ENCODE data around the gene NEXN. TPM values are rescaled to one million over a fixed set of nuclear protein-coding genes. Genes with fewer than 3 reads are reported as not detected.

NEXN gene
- total and polyA plus RNA-seq, 8 donors: 2.1 to 7.5 (median 3.1) TPM

- intact Hi-C loops (cut with DNase I): no loop called here
- WGBS, 2 donors: 69 to 91% methylated on average over 3 of the region's 3 CpGs
Observed at GRCh38 chr1:77990629-77991204, 102.3 kb downstream of the NEXN start.

DNA sequence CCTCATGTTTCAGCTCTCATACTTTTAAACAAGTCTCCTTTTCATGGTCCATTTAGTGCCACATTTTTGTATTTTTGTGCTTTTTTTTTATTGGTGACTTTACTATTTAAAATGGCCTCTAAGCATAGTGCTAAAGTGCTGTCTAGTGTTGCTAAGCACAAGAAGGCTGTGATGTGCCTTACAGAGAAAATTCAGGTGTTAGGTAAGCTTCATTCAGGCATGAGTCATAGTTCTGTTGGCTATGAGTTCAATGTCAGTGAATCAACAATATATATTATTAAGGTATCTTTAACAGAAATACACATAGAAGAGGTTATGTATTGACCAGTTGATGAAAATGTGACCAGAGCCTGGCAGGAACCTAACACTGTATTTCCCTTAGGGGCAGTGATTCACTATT, 103.2 kb downstream of the NEXN start:
- DNase-seq (no peak), FAIRE-seq (no peak), ATAC-seq (peak; percentile 59 to 71 (median 70))
- TF ChIP-seq, protein P1, sequence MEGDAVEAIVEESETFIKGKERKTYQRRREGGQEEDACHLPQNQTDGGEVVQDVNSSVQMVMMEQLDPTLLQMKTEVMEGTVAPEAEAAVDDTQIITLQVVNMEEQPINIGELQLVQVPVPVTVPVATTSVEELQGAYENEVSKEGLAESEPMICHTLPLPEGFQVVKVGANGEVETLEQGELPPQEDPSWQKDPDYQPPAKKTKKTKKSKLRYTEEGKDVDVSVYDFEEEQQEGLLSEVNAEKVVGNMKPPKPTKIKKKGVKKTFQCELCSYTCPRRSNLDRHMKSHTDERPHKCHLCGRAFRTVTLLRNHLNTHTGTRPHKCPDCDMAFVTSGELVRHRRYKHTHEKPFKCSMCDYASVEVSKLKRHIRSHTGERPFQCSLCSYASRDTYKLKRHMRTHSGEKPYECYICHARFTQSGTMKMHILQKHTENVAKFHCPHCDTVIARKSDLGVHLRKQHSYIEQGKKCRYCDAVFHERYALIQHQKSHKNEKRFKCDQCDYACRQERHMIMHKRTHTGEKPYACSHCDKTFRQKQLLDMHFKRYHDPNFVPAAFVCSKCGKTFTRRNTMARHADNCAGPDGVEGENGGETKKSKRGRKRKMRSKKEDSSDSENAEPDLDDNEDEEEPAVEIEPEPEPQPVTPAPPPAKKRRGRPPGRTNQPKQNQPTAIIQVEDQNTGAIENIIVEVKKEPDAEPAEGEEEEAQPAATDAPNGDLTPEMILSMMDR (IDR thresholded peaks at IDR 0.05): no peak
- Histone ChIP-seq H3K36me3 (no peaks in the 10 kb centered on the region), H3K9me3 (no peaks in the 10 kb centered on the region), H3K4me3 (no peak overlapping the region), H3K4me1 (peaks cover 0 to 19% (median 17%) of the 10 kb centered on the region in 3 donors), H3K27ac (no peak overlapping the region), H3K27me3 (no peaks in the 10 kb centered on the region)
- intact Hi-C loops (cut with DNase I): no loop called here

More at GRCh38 chr1:77990629-77991204, 102.3 kb downstream of the NEXN start:
- Histone ChIP-seq H3K36me3 (no peaks in the 10 kb centered on the region), H3K27ac (no peak overlapping the region), H3K4me3 (no peak overlapping the region), H3K4me1 (peaks cover 0 to 26% (median 23%) of the 10 kb centered on the region in 3 donors), H3K9me3 (no peaks in the 10 kb centered on the region), H3K27me3 (no peaks in the 10 kb centered on the region)
- no peak for FAIRE-seq
- peak in 1 of 4 donors; percentile 10 for ATAC-seq
- DNase-seq: no peak
- TF ChIP-seq, protein P1 (IDR thresholded peaks at IDR 0.05): no peak

Other genes with a start within 250 kb of the NEXN start
- 10 to 100 TPM; 18.9 to 33.0 (median 22.4) TPM for gene ZZZ3, start 206.0 kb upstream of the NEXN start, total RNA-seq
- gene ZZZ3, start 206.0 kb upstream of the NEXN start, polyA plus RNA-seq: 10 to 100 TPM in 1 of 2 donors, 1 to 10 TPM in 1; 8.2 to 12.7 TPM
- gene USP33, start 128.8 kb upstream of the NEXN start, total RNA-seq: 10 to 100 TPM; 14.1 to 35.5 (median 23.0) TPM
- 10 to 100 TPM; 13.7 to 21.3 TPM for gene USP33, start 128.8 kb upstream of the NEXN start, polyA plus RNA-seq
- 10 to 100 TPM in 1 of 6 donors, 1 to 10 TPM in 5; 5.3 to 11.0 (median 7.9) TPM for gene MIGA1, start 109.0 kb upstream of the NEXN start, total RNA-seq
- 1 to 10 TPM; 1.5 to 4.6 TPM for gene MIGA1, start 109.0 kb upstream of the NEXN start, polyA plus RNA-seq
- gene FUBP1, start 90.4 kb downstream of the NEXN start, total RNA-seq: 10 to 100 TPM; 36.9 to 81.5 (median 51.6) TPM
- 10 to 100 TPM; 21.7 to 46.6 TPM for gene FUBP1, start 90.4 kb downstream of the NEXN start, polyA plus RNA-seq
- gene DNAJB4, start 116.3 kb downstream of the NEXN start, total RNA-seq: 10 to 100 TPM; 13.1 to 38.6 (median 21.7) TPM
- 1 to 10 TPM; 6.7 to 9.2 TPM for gene DNAJB4, start 116.3 kb downstream of the NEXN start, polyA plus RNA-seq
- 10 to 100 TPM; 10.8 to 22.1 (median 14.4) TPM for gene GIPC2, start 157.3 kb downstream of the NEXN start, total RNA-seq
- gene GIPC2, start 157.3 kb downstream of the NEXN start, polyA plus RNA-seq: 1 to 10 TPM; 6.3 to 8.1 TPM

Measured in pancreas (tissue), 10 donors.